Activated CD4-positive, alpha-beta T cell treated with anti-CD3 and anti-CD28 coated beads for 24 hours (primary cell): ENCODE measurements around the gene MTERF4.

Experiments used
- DNase-seq, 2 donors: peaks; one replicate each; pipeline ENCODE4 v3.0.0-alpha.2; 2020; ENCODE audit warnings: low read depth in 2 of 2

MTERF4 gene

GRCh38 chr2:241050624-241051577 is 51.2 kb downstream of the MTERF4 start:
- no peak for DNase-seq

- DNase-seq: no peak
Measured at GRCh38 chr2:241049739-241050623, 52.1 kb downstream of the MTERF4 start.

- no peak for DNase-seq
Measured at GRCh38 chr2:241048949-241049343, 53.1 kb downstream of the MTERF4 start.

GRCh38 chr2:241048149-241048948 is 53.7 kb downstream of the MTERF4 start:
- no peak for DNase-seq

- DNase-seq: no peak
Measured at GRCh38 chr2:241047253-241048010, 54.7 kb downstream of the MTERF4 start.
